HG02588 (cell line): ENCODE data around the gene GPR42.

Experiments used
- ATAC-seq: cut with Tn5 transposase; IDR thresholded peaks from one replicate; pipeline ENCODE4 v1.9.1; 2021; ENCODE audit warnings: mild to moderate bottlenecking, moderate library complexity; ENCODE audit not compliant: unreplicated experiment

Gene GPR42, protein sequence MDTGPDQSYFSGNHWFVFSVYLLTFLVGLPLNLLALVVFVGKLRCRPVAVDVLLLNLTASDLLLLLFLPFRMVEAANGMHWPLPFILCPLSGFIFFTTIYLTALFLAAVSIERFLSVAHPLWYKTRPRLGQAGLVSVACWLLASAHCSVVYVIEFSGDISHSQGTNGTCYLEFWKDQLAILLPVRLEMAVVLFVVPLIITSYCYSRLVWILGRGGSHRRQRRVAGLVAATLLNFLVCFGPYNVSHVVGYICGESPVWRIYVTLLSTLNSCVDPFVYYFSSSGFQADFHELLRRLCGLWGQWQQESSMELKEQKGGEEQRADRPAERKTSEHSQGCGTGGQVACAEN

GRCh38 chr19:35370722-35371121 is at the start of gene GPR42:
Gene GPR42 (plus strand): TSS chr19:35371068. CDS start chr19:35371360, 292 bp downstream.
- ATAC-seq: no peak

- no peak for ATAC-seq
Measured at GRCh38 chr19:35321291-35321690, 49.6 kb upstream of the GPR42 start.

DNA sequence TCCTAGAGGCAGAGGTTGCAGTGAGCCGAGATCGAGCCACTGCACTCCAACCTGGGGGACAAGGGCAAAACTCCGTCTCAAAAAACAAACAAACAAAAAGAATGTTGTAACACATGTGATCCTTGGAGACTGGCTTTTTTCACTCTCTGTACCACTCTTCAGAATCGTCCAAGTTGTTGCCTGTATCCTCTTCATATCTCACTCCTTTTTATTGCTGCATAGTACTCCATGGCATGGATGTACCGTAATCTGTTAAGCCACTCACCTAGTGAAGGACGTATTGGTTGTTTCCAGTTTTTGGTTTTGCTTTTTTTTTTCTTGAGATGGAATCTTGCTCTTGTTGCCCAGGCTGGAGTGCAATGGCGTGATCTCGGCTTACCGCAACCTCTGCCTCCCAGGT is 48.9 kb upstream of the GPR42 start:
- no peak for ATAC-seq

GRCh38 chr19:35327642-35328041 is 43.2 kb upstream of the GPR42 start:
- ATAC-seq: no peak

DNA sequence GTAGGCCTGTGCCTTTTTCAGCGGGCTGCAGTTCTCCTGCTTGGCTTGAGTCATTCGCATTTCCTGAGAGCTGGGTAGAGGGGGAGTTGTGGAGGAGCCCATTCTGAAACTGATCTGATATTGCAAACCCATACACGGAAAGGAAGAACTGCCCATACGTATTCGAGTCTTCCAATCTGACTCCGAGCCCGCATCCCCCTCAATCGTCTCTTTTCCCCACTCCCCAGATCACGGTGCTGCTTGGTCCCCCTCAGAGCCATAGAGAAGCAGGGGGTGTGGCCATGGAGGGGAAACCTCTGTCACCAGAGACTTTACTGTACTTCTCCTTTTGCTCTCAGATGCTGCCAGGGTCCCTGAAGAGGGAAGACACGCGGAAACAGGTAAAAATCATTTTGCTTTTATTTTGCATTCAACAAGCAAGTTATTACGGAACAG is 42.0 kb upstream of the GPR42 start, which contains the start of gene CD22:
CD22 (plus strand) TSS at position 337 of the 435 bp plus-strand sequence. CDS start 2,854 bp downstream, outside the sequence.
- no peak for ATAC-seq

- no peak for ATAC-seq
Measured at GRCh38 chr19:35329323-35329722, 41.5 kb upstream of the GPR42 start.

- ATAC-seq: peak; percentile 45
Measured at GRCh38 chr19:35330475-35330874, 40.4 kb upstream of the GPR42 start.

- no peak for ATAC-seq
Measured at GRCh38 chr19:35331551-35332214, 39.2 kb upstream of the GPR42 start.

GRCh38 chr19:35332817-35333216 is 38.1 kb upstream of the GPR42 start:
- no peak for ATAC-seq

DNA sequence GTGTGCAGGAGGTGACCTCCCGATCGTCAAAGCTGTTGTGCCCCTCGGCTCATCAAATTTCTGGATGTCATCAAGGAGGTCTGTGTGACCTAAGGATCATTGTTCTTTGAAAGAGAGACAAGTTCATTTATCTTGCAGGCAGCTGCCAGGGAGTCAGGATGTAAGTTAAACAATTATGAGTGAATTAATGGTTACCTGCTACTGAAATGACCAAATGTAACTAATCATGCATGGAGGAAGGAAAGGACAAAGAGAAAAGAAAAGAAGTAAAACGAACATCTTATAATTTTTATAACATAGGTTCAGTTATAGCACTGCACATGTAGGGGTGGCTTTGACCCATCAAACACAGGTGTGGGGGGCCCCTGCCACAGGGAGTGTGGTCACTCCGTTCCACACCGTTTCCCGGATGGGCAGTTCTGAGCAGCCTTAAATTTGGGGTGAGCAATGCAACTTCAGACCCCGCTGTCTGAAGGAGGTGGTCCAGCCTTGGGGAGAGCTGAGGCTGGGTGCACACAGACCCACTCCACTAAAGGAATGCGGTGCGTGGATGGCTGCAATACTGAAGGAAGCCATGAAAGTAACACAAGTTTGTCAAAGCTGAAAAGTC is 36.6 kb upstream of the GPR42 start:
- no peak for ATAC-seq

- ATAC-seq: no peak
Measured at GRCh38 chr19:35336166-35336955, 34.5 kb upstream of the GPR42 start.

- no peak for ATAC-seq
Measured at GRCh38 chr19:35337097-35337983, 33.5 kb upstream of the GPR42 start.

DNA sequence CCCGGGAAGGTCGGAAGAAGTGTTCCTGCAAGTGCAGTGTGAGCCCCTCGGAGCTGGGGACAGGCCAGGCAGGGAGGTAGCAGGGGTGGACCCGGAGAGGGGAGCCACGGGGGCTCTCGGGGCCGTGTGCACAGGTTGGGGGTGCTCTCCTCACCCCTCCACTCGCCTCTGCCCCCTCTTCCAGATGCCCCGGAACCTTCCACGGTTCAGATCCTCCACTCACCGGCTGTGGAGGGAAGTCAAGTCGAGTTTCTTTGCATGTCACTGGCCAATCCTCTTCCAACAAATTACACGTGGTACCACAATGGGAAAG is 32.9 kb upstream of the GPR42 start:
- no peak for ATAC-seq

DNA sequence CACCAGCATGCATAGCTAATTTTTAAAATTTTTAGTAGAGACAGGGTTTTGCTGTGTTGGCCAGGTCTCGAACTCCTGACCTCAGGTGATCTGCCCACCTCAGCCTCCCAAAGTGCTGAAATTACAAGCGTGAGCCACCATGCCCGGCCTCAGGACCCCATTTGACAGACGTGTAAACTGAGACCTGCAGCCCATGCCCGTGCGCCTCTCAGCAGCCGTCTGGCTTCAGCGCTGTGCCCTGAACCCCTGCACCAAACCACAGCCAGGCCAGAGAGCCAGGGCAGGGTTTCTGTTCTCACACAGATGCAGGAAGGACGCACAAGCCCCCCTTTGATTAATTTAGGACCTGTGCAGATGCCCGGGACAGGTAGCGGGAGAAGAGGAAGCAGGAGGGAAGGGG is 30.4 kb upstream of the GPR42 start:
- no peak for ATAC-seq

DNA sequence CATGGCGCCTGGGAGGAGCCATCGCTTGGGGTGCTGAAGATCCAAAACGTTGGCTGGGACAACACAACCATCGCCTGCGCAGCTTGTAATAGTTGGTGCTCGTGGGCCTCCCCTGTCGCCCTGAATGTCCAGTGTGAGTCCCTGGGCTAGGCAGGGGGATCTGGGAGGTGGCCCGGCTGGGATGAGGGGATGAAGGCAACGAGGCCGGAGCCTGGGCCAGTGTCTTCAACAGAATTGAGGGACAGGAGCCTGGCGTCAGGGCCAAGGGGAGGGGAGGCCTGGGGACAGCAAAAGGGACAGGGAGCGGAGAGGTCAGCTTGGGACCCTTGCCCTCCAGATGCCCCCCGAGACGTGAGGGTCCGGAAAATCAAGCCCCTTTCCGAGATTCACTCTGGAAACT is 29.9 kb upstream of the GPR42 start:
- ATAC-seq: no peak

- ATAC-seq: no peak
Measured at GRCh38 chr19:35341565-35342225, 29.2 kb upstream of the GPR42 start.

DNA sequence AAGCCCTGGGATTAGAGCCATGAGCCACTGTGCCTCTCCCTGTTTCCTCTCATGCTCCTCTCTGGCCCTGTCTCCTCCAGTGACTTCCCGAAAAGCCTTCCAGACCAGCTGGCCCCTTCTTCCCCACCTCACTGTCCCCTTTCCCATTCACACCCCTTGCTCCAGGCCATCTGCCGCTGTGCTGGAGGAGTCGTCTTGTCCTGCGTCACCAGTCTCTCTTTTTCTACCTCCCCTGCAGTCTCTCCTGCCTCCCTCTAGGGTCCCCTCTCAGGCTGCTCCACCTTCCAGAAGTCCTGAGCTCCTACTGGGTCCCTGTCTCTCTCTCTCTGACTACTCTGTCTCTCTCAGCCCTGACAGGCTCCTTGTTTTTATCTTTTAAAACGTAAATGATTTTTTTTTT is 28.4 kb upstream of the GPR42 start:
- ATAC-seq: no peak

DNA sequence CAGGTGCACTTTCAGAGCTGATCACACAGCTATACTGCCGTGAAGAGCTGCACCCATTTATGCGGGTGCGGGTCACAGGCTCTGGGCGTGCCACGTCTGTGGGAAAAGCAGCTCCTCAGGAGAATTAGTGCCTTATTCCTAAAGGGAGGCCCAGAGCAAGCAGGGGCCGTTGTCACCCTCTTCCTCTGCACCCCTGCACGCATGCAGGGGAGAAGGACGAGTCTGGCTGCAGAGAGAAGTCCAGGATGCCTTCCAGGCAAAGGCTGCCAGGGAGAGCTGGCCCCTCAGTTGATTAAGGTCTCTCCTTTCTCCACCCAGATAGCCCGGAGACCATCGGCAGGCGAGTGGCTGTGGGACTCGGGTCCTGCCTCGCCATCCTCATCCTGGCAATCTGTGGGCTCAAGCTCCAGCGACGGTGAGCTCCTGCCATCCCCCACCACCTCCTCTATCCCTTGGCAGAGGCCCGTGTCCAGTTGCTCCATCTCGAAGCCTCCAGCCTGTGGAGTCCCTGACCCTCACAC is 26.3 kb upstream of the GPR42 start:
- no peak for ATAC-seq

DNA sequence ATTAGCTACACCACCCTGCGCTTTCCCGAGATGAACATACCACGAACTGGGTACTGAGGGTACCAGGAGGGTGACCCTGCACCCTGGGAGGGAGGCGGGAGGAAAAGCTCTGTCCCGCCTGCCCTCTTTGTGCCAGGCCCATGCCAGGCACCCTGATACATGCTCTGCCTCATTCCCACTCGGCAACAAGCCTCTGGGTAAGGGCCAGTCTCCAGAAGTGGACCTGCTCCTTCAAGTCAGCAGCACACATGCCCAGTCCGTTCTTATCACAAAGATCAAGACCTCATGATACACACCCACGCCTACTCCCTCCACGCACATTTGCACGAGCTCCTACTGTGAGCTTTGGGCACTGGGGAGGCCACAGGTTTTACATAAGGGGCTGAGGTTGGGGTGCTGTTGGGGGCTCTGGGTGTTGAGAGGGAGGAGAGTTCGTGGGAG is 25.2 kb upstream of the GPR42 start:
- ATAC-seq: no peak
